ENCODE measurements around the gene DLL4.
A peak's percentile ranks its signal among the peaks of the same experiment; 100 is the strongest.

The DLL4 gene

GRCh38 chr15:40984406-40984805 is 55.3 kb downstream of the DLL4 start:
- no peak for TF ChIP-seq CTCF (IDR thresholded peaks at IDR 0.05; ENCODE audit: low read depth, low read length)
- peak overlapping the region; percentile 47; the same call in 1 of the 2 replicates for H3K4me3 ChIP-seq (ENCODE audit: low read depth, low read length)

GRCh38 chr15:40984964-40985363 is 55.8 kb downstream of the DLL4 start:
- H3K4me3 ChIP-seq (ENCODE audit: low read depth, low read length) = peak overlapping the region; percentile 47
- TF ChIP-seq CTCF (IDR thresholded peaks at IDR 0.05; ENCODE audit: low read depth, low read length) = no peak

- no peak for TF ChIP-seq CTCF (IDR thresholded peaks at IDR 0.05; ENCODE audit: low read depth, low read length)
- H3K4me3 ChIP-seq (ENCODE audit: low read depth, low read length) = peak overlapping the region; percentile 47
Measured at GRCh38 chr15:40985541-40986330, 56.6 kb downstream of the DLL4 start.

- TF ChIP-seq CTCF (IDR thresholded peaks at IDR 0.05; ENCODE audit: low read depth, low read length) = no peak
- H3K4me3 ChIP-seq (ENCODE audit: low read depth, low read length) = no peak overlapping the region
Measured at GRCh38 chr15:40986820-40987219, 57.7 kb downstream of the DLL4 start.

GRCh38 chr15:40988156-40988555 is 59.0 kb downstream of the DLL4 start:
- no peak overlapping the region for H3K4me3 ChIP-seq (ENCODE audit: low read depth, low read length)
- no peak for TF ChIP-seq CTCF (IDR thresholded peaks at IDR 0.05; ENCODE audit: low read depth, low read length)

Measured in WI38 (cell line).